GM18526 (cell line): Measurements from ENCODE around the gene PEX6.

Source experiments
- POLR2A ChIP-seq: IDR thresholded peaks from 3 replicates; pipeline ENCODE4 v1.6.1; 2011; ENCODE audit not compliant: insufficient read length; ENCODE audit errors: extremely low read depth

Gene PEX6

GRCh38 chr6:42928986-42929820, 49.8 kb downstream of the PEX6 start, which contains the start of gene CNPY3:
CNPY3 (plus strand) TSS chr6:42929480; CDS start chr6:42929571, 91 bp downstream.
- peak; percentile 79 for TF ChIP-seq POLR2A

- TF ChIP-seq POLR2A, result no peak
These were observed 53.6 kb downstream of the PEX6 start for GRCh38 chr6:42925248-42925857.

GRCh38 chr6:42923666-42924065, 55.3 kb downstream of the PEX6 start:
- no peak for TF ChIP-seq POLR2A

- TF ChIP-seq POLR2A, result no peak
These were observed 57.2 kb downstream of the PEX6 start for GRCh38 chr6:42921801-42922200.

- TF ChIP-seq POLR2A, result no peak
These were observed 62.7 kb downstream of the PEX6 start for GRCh38 chr6:42916288-42916687.

- no peak for TF ChIP-seq POLR2A
These were observed 63.2 kb downstream of the PEX6 start, which contains the start of gene PTCRA for GRCh38 chr6:42915732-42916131. PTCRA (plus strand) TSS chr6:42916053; CDS start chr6:42916070, 17 bp downstream.

GRCh38 chr6:42914546-42914945, 64.4 kb downstream of the PEX6 start:
- TF ChIP-seq POLR2A, result no peak
